Activated CD4-positive, alpha-beta T cell treated with anti-CD3 and anti-CD28 coated beads for 36 hours (primary cell): ENCODE data around the gene BLOC1S4. TPM values are rescaled to one million over a fixed set of nuclear protein-coding genes. Genes with fewer than 3 reads are reported as not detected.
"Not testable (repeated sequence)": the region's sequence is repeated elsewhere in the genome, so short reads cannot be mapped to it uniquely, and the experiment has no call there.

ENCODE experiments used
- ATAC-seq: fragments of 200-7000 bp; cut with Tn5 transposase; one replicate; pipeline ENCODE4 v1.10.0; 2021; ENCODE audit warnings: mild to moderate bottlenecking, moderate library complexity
- CTCF ChIA-PET: fragments of 350-600 bp; sonication (Branson Sonifier 250); formaldehyde crosslinking; loops from one replicate; lab custom pipeline; 2021; ENCODE audit warnings: antibody characterized with exemption; lab: Charles Lee
- POLR2A ChIA-PET: fragments of 350-600 bp; sonication (Branson Sonifier 250); formaldehyde crosslinking; loops from one replicate; lab custom pipeline; 2021; ENCODE audit warnings: antibody characterized with exemption, inconsistent platforms; lab: Charles Lee
- DNase-seq: peaks from one replicate; pipeline ENCODE4 v3.0.0-alpha.2; 2020
- H3K27ac Mint-ChIP-seq: one replicate; pipeline ENCODE4 v1.8.0; 2021; ENCODE audit warnings: mixed read lengths
- H3K27me3 Mint-ChIP-seq: one replicate; pipeline ENCODE4 v1.8.0; 2021; ENCODE audit warnings: mixed read lengths
- H3K36me3 Mint-ChIP-seq: one replicate; pipeline ENCODE4 v1.8.0; 2021; ENCODE audit warnings: low read depth, mixed read lengths
- H3K4me1 Mint-ChIP-seq: one replicate; pipeline ENCODE4 v1.8.0; 2021; ENCODE audit warnings: mixed read lengths
- H3K4me3 Mint-ChIP-seq: one replicate; pipeline ENCODE4 v1.8.0; 2021; ENCODE audit warnings: mild to moderate bottlenecking, moderate library complexity, mixed read lengths
- H3K9me3 Mint-ChIP-seq: one replicate; pipeline ENCODE4 v1.8.0; 2021; ENCODE audit warnings: low read depth, mixed read lengths
- intact Hi-C, 2 experiments: fragments of 100-400 bp; cut with DNase I in 1 of 2; cut with micrococcal nuclease in 1 of 2; formaldehyde crosslinking; loops; one replicate each; pipeline versions ENCODE4 v1.14.2 to v1.15.1; 2022 to 2024; cut with DNase I, micrococcal nuclease
- total RNA-seq, 2 experiments: library from RNA; stranded (reverse); gene quantifications; one replicate each; pipeline ENCODE4 v1.2.3, GENCODE V29; 2021

The BLOC1S4 gene
- total RNA-seq, 2 experiments from 2014 or later, result 10.1 to 16.7 TPM

DNA sequence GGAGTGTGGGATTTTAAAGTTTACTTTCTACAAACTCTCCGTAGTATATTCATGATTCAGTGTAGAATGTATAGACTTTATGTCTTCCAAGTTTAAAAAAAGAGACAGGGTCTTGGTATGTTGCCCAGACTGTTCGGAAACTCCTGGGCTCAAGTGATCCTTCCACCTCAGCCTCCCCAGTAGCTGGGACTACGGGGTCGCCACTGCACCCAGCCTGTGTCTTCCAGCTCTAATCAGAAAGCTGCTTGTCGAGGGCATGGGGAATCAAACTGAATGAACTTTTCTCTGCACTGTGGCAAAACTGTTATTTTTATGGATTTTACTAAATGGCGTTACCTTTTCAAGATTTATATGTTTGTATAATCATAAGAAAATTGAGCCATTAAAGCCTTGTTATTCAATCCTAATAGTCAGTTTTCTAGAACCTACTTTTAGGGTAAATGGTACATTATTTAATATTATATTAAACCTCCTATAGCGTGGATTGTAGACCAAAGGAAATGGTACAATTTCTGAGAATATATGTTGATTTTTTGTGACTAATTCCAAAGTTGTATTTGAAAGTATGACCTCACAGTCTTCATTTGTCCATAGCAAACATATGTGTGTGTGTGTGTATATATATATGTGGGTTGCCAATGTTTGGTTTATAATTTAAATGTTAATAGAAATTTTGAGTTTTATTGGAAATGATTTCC lies 1.1 kb downstream of the BLOC1S4 start:
- ChIA-PET POLR2A (interaction anchor here (0.7 to 1.2 kb wide), 2 partner anchors 9 to 192 kb away, joined by 3 read pairs; partner anchors contain the start of gene TBC1D14), CTCF (interaction anchor here (0.7 to 8.5 kb wide), 23 partner anchors 10 to 354 kb away, joined by 3 to 157 read pairs (median 5); partner anchors contain the start of genes GRPEL1, MAN2B2 and MRFAP1)
- Mint-ChIP-seq H3K36me3 (peaks cover 11% of the 10 kb centered on the region), H3K4me3 (peak overlapping the region; percentile 92), H3K27me3 (no peaks in the 10 kb centered on the region), H3K27ac (peak overlapping the region; percentile 90), H3K9me3 (no peaks in the 10 kb centered on the region), H3K4me1 (peaks cover 27% of the 10 kb centered on the region)
- intact Hi-C loops, result loop anchor here (1.0 to 10.0 kb wide), 10 partner anchors 8 to 351 kb away; partner anchors contain the start of genes KIAA0232 (in 2 of the 2), MRFAP1 (in 2 of the 2), GRPEL1 (in 1 of the 2) and MRFAP1L1 (in 1 of the 2)
- DNase-seq (no peak), ATAC-seq (no peak)

DNA sequence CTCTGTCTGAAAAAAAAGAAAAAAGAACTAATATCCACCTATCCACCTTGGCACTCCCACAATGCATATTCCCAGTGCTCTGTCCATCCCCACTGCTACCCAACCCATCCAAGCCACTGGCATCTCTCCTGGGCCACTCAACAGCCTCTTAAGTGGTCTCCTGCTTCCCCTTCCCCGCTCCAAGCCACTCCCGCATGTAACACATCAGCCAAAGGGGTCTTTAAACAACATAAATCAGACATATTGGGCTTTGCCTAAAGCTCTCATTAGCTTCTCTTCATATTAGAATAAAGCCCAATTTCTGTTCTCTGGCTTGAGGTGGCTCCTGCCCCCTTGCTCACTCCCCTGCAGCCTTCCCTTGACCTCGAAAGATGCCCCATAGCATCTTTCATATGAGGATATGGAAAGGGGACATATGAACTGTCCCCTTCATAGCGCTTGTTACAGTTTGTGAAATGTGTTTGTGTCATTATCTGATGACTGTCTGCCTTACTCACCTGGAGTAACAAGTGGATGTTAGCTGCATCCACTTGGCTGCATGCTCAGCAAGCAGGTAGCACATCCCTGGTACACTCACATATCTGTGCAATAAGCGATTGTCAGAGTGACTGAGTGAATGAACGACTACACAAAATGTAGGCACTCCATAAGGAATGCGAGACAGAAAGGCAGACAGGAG lies 3.1 kb downstream of the BLOC1S4 start:
- peaks cover 11% of the 10 kb centered on the region for H3K36me3 Mint-ChIP-seq
- no peak overlapping the region for H3K4me3 Mint-ChIP-seq
- peaks cover 27% of the 10 kb centered on the region for H3K4me1 Mint-ChIP-seq
- DNase-seq, result no peak
- no peak for ATAC-seq
- POLR2A ChIA-PET, result no interaction called here
- no peaks in the 10 kb centered on the region for H3K27me3 Mint-ChIP-seq
- intact Hi-C loops, result loop anchor here in 1 of 2 experiments (10.0 kb wide), 1 partner anchor 266 kb away; no protein-coding TSS in a partner anchor
- no peaks in the 10 kb centered on the region for H3K9me3 Mint-ChIP-seq
- CTCF ChIA-PET, result interaction anchor here (0.7 to 8.5 kb wide), 18 partner anchors 9 to 352 kb away, joined by 3 to 157 read pairs (median 5); partner anchors contain the start of genes MRFAP1L1, TADA2B and TBC1D14
- no peak overlapping the region for H3K27ac Mint-ChIP-seq

DNA sequence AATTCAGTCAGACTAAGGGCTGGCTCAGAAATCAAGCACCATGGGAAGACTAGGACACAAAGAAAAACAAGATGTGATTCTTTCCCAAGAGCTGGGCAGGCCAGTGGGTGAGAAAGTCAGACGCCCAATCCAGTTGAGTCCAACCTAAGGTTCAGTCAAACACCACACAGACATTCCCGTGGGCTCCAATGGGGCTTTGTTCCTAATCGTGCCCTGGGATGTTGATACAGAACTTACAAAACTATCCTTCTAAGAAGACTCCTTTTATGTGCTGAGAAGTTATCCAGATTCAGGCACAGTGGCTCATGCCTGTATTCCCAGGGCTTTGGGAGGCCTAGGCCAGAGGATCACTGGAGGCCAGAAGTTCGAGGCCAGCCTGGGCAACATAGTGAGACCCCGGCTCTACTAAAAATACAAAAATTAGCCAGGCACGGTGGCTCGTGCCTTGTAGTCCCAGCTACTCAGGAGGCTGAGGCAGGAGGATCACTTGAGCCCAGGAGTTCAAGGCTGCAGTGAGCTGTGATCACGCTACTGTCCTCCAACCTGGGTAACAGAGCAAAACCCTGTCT lies 3.7 kb downstream of the BLOC1S4 start:
- Mint-ChIP-seq H3K36me3 (peaks cover 11% of the 10 kb centered on the region), H3K9me3 (no peaks in the 10 kb centered on the region), H3K4me3 (no peak overlapping the region), H3K27me3 (no peaks in the 10 kb centered on the region), H3K27ac (no peak overlapping the region), H3K4me1 (peaks cover 27% of the 10 kb centered on the region)
- ChIA-PET CTCF (interaction anchor here (0.7 to 8.5 kb wide), 21 partner anchors 10 to 352 kb away, joined by 3 to 157 read pairs (median 6); partner anchors contain the start of genes KIAA0232, MRFAP1L1, TADA2B and TBC1D14), POLR2A (no interaction called here)
- no peak for ATAC-seq
- DNase-seq, result no peak
- intact Hi-C loops, result loop anchor here (1.0 to 10.0 kb wide), 4 partner anchors 63 to 351 kb away; partner anchors contain the start of gene KIAA0232 (in 1 of the 2)

DNA sequence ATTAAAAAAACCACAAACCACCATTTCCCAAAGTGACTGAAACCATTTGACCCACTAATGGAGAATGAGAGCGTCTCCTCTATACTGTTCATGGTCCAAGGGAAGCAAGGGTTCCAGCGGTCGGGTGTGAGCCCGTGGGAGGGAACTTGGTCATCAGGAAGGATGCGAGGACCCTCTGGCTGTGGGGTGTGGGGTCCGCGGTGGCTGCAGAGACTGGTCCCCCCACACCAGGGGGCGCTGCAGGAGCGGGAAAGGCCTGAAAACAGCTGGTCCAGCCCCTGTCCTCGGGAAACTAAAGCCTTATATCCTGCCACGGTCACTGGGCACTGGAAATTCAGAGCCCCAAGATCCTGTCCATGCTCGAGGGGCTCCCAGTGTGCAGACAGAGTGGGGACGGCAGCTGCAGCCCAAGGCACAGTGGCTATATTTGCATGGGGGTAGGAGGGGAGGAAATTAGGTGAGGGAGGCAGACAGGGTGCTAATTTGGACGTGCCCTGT lies 4.3 kb downstream of the BLOC1S4 start:
- intact Hi-C loops, result loop anchor here (1.0 kb wide), 3 partner anchors 62 to 350 kb away; partner anchors contain the start of gene KIAA0232 (in 1 of the 2)
- ATAC-seq (peak; percentile 50), DNase-seq (peak; percentile 91)
- ChIA-PET POLR2A (interaction anchor here (0.6 kb wide), 2 partner anchors 154 to 189 kb away, joined by 3 read pairs; partner anchors contain the start of gene TBC1D14), CTCF (interaction anchor here (0.6 to 8.5 kb wide), 27 partner anchors 10 to 351 kb away, joined by 3 to 157 read pairs (median 4); partner anchors contain the start of genes KIAA0232 and MRFAP1L1)
- H3K27me3 Mint-ChIP-seq, result no peaks in the 10 kb centered on the region
- no peak overlapping the region for H3K4me3 Mint-ChIP-seq
- H3K27ac Mint-ChIP-seq, result no peak overlapping the region
- peaks cover 11% of the 10 kb centered on the region for H3K36me3 Mint-ChIP-seq
- H3K4me1 Mint-ChIP-seq, result peaks cover 23% of the 10 kb centered on the region
- H3K9me3 Mint-ChIP-seq, result no peaks in the 10 kb centered on the region

DNA sequence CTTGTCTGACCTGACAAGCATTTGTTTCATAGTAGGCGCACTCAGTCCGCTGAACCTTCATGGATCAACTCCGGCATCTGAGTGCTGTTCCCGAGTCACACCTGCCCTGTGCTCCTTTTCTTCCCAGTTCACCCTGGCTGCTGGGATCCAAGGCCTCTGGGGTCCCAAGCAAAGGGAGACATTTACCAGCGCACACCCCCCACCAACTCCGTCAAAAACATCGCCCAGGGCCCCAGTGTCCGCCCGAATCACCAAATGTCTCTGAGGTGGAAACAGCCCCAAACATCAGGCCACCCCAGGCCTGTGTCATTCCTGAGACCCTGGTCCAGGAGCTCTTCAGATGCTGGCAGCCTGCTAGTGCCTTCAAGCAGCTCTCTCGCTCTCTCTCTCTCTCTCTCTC lies 5.1 kb downstream of the BLOC1S4 start:
- no peak overlapping the region for H3K4me3 Mint-ChIP-seq
- H3K36me3 Mint-ChIP-seq, result peaks cover 7% of the 10 kb centered on the region
- H3K4me1 Mint-ChIP-seq, result peaks cover 17% of the 10 kb centered on the region
- H3K27ac Mint-ChIP-seq, result peak overlapping the region; percentile 39
- no peaks in the 10 kb centered on the region for H3K9me3 Mint-ChIP-seq
- DNase-seq (no peak), ATAC-seq (no peak)
- ChIA-PET POLR2A (no interaction called here), CTCF (interaction anchor here (0.6 to 8.5 kb wide), 8 partner anchors 46 to 196 kb away, joined by 3 to 157 read pairs (median 6); a partner anchor contains a TSS)
- H3K27me3 Mint-ChIP-seq, result no peaks in the 10 kb centered on the region
- intact Hi-C loops, result no loop called here

DNA sequence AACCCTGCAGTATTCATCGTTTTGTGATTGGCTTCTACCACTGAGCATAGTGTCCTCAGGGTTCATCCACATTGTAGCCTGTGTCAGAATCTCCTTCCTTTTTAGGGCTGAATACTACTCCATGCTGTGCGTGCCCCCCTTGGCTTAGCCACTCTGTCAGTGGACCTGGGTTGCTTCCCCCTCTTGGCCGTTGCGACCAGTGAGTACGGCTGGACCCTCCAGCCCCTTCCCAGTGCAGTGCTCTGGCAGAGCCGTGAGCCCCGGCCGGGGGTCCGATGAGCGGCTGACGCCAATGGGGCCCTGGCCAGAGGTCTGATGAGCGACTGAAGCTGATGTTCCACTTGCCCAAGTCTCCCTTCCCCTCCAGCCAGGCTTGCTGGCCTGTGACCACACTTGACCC lies 6.9 kb downstream of the BLOC1S4 start:
- Mint-ChIP-seq H3K4me1 (peaks cover 18% of the 10 kb centered on the region), H3K27me3 (no peaks in the 10 kb centered on the region), H3K36me3 (peaks cover 5% of the 10 kb centered on the region), H3K4me3 (no peak overlapping the region), H3K9me3 (no peaks in the 10 kb centered on the region), H3K27ac (no peak overlapping the region)
- CTCF ChIA-PET, result interaction anchor here (1.4 kb wide), 1 partner anchor 151 kb away, joined by 8 read pairs; no protein-coding TSS in a partner anchor
- ATAC-seq (no peak), DNase-seq (no peak)
- POLR2A ChIA-PET, result no interaction called here
- intact Hi-C loops, result no loop called here

DNA sequence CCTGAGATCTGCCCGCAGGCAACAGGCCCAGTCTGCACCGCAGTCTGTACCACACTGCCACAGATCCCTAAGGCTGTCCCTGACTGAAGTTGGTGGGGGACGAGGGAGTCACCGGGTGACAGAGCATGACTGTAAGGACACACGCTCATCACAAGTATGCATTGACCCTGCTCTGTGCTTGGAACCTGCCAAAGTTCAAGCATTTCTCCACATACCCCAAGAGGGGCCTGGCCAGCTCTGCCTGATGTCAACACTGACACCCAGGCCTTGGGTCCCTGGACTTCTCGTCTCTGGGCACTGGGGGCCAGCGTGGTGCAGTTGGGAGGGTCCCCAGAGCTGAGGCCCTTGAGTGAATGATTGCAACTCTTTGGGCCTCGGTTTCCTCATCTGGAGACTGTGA lies 7.9 kb downstream of the BLOC1S4 start:
- Mint-ChIP-seq H3K36me3 (peaks cover 3% of the 10 kb centered on the region), H3K9me3 (no peaks in the 10 kb centered on the region), H3K4me3 (no peak overlapping the region), H3K4me1 (peaks cover 19% of the 10 kb centered on the region), H3K27me3 (no peaks in the 10 kb centered on the region), H3K27ac (no peak overlapping the region)
- ChIA-PET POLR2A (no interaction called here), CTCF (interaction anchor here (1.4 kb wide), 1 partner anchor 150 kb away, joined by 8 read pairs; no protein-coding TSS in a partner anchor)
- ATAC-seq (no peak), DNase-seq (no peak)
- intact Hi-C loops, result no loop called here

DNA sequence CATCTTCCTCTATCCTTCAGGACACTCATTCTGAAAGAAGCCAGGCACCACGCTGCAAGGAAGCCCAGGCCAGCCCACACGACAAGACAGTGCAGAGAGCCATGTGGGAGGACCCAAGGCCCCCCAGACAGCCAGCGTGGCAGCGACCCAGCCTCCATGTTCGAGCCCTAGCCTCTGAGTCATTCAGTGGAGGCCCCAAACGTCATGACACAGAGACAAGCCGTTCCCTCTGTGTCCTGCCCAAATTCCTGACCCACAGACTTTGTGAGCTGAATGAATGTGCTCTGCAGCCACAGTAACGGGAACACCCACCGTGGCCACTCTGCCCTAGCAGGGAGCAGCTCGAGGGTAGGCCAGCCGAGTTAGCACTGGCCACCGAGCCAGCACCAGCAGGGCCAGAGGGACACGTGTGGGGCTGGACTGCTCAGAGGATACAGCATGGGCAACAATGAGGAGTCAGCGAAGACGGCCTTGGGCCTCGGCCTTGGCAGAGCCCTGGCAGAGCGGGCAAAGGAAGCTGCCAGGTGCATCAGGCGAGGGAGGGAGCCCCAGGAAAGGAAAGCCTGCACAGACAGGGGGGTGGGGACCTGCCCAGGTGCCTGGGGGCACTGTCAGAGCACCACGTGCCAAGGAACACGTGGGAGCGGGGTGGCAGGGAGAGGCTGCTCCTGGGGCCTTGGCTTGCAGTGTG lies 8.6 kb downstream of the BLOC1S4 start:
- ChIA-PET CTCF (no interaction called here), POLR2A (no interaction called here)
- no peaks in the 10 kb centered on the region for H3K27me3 Mint-ChIP-seq
- H3K36me3 Mint-ChIP-seq, result no peaks in the 10 kb centered on the region
- no peaks in the 10 kb centered on the region for H3K9me3 Mint-ChIP-seq
- no peak overlapping the region for H3K4me3 Mint-ChIP-seq
- no peak overlapping the region for H3K27ac Mint-ChIP-seq
- ATAC-seq, result no peak
- intact Hi-C loops, result no loop called here
- H3K4me1 Mint-ChIP-seq, result peaks cover 13% of the 10 kb centered on the region
- no peak for DNase-seq

DNA sequence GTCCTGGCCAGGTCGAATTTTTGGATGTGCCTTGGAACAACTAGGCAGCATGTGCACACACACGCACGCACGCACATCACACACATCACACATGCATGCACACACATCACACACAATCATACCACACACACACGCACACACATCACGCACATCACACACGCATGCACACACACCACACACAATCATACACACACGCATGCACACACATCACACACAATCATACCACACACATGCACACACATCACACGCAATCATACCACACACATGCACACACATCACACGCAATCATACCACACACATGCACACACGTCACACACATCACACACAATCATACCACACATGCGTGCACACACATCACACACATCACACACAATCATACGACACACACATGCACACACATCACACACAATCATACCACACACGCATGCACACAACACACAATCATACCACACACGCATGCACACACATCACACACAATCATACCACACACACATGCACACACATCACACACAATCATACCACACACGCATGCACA lies 9.5 kb downstream of the BLOC1S4 start:
- H3K36me3 Mint-ChIP-seq, H3K27me3 Mint-ChIP-seq, H3K9me3 Mint-ChIP-seq, H3K27ac Mint-ChIP-seq, H3K4me1 Mint-ChIP-seq, H3K4me3 Mint-ChIP-seq, CTCF ChIA-PET, intact Hi-C loops, DNase-seq, ATAC-seq, POLR2A ChIA-PET: not testable (repeated sequence)
